HPDE6-E6E7 (cell line): ENCODE results near the gene PEAK1.

Experiments
- DNase-seq: peaks from one replicate; pipeline ENCODE4 v3.0.0; 2011; ENCODE audit warnings: missing footprints; ENCODE audit errors: extremely low spot score

PEAK1 gene

DNA sequence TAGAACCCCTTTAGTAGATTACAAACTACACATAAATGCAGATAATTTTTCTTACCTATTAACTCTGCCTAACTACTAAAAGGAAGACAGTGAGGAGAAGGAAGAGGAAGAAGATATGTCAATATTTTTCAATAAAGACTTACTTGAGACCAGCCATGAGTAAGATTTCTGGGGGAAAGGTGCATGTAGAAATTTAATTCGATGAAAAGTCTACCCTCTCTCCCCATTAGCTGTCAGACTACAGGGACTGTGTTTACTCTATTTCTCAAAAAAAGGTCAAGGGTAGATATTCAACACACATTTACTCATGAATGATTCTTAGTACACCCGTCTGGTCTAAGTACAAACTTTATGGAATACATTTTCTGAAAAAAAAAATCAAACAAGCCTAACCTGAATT, 355.8 kb downstream of the PEAK1 start:
- no peak for DNase-seq

GRCh38 chr15:77063249-77063648, 356.7 kb downstream of the PEAK1 start:
- no peak for DNase-seq

- no peak for DNase-seq
These were observed 359.4 kb downstream of the PEAK1 start for GRCh38 chr15:77060546-77060945.

DNA sequence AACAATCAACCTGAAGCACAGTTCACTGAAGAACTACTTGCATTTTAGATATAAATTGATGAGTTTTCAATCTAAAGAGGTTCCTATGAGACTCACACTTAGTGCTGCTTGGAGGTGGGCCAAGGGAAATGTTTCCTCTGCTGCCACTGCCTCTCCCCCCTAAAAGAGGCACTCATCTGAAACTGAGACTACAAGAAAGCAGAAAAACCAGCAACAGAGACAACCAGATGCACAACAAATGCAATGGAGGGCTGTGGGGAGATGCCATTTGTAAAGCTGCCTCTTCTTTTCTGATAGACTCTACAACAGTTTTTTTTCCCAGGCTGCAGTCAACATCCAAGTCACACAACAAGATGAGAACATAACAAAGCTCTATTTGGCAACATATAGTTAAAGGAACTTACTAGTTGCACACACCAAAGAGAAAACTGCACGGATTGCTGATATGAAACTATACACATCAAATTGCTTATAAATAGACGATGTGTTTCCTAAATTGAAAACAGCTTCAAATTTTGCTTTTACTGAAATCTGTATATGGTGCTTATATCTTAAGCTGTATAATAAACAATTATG, 360.0 kb downstream of the PEAK1 start:
- DNase-seq = no peak

GRCh38 chr15:77058468-77058867, 361.4 kb downstream of the PEAK1 start:
- DNase-seq = no peak

GRCh38 chr15:77057685-77058084, 362.2 kb downstream of the PEAK1 start:
- no peak for DNase-seq

GRCh38 chr15:77057072-77057471, 362.8 kb downstream of the PEAK1 start:
- DNase-seq = no peak

GRCh38 chr15:77053709-77054108, 366.2 kb downstream of the PEAK1 start:
- DNase-seq = no peak

GRCh38 chr15:77052556-77052955, 367.3 kb downstream of the PEAK1 start:
- no peak for DNase-seq
